ENCODE measurements around the gene ATRX.

DNA sequence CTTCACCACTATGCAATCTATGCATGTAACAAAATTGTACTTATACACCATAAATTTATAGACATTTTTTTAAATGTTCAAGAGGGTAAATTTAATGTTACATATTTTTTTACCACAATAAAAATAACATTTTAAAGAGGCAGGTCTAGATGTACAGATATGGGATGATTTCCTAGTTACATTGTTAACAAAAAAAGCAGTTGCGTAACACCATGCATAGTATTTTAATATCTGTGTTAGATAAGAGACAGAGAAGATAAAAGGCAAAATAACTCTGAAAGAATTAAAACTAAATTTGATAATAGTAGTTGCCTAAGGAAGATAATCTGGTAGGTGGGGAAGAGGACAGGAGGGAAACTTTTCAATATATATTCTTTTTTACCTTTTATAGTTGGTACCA, 9.1 kb upstream of the ATRX start:
- TF ChIP-seq POLR2A (IDR thresholded peaks at IDR 0.05) (no peak), EP300 (IDR thresholded peaks at IDR 0.05) (no peak)
- TF ChIP-seq, protein P1, sequence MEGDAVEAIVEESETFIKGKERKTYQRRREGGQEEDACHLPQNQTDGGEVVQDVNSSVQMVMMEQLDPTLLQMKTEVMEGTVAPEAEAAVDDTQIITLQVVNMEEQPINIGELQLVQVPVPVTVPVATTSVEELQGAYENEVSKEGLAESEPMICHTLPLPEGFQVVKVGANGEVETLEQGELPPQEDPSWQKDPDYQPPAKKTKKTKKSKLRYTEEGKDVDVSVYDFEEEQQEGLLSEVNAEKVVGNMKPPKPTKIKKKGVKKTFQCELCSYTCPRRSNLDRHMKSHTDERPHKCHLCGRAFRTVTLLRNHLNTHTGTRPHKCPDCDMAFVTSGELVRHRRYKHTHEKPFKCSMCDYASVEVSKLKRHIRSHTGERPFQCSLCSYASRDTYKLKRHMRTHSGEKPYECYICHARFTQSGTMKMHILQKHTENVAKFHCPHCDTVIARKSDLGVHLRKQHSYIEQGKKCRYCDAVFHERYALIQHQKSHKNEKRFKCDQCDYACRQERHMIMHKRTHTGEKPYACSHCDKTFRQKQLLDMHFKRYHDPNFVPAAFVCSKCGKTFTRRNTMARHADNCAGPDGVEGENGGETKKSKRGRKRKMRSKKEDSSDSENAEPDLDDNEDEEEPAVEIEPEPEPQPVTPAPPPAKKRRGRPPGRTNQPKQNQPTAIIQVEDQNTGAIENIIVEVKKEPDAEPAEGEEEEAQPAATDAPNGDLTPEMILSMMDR (IDR thresholded peaks at IDR 0.05): no peak

All from ovary (tissue), 3 donors.